ENCODE data around the gene MYO1H. TPM values are rescaled to one million over a fixed set of nuclear protein-coding genes. Genes with fewer than 3 reads are reported as not detected.

The MYO1H gene
- total RNA-seq, 2 experiments from 2014 or later: 0.28 to 0.59 TPM

GRCh38 chr12:109452489-109452888, 104.8 kb downstream of the MYO1H start:
- H3K4me3 ChIP-seq (ENCODE audit: low read depth, low read length, poor library complexity, severe bottlenecking): no peak overlapping the region
- TF ChIP-seq EZH2phosphoT487 (IDR thresholded peaks at IDR 0.05; ENCODE audit: borderline replicate concordance, low read depth, low read length) (no peak), CTCF (conservative IDR thresholded peaks at IDR 0.05; ENCODE audit: low read length) (no peak)
- H4K20me1 ChIP-seq (ENCODE audit: insufficient read depth, low read length): no peaks in the 10 kb centered on the region
- no peaks in the 10 kb centered on the region for H3K9me2 ChIP-seq (ENCODE audit: insufficient read depth, low read length)
- no peak for DNase-seq (ENCODE audit: low spot score)
- ChIA-PET CTCF (ENCODE audit: unreplicated experiment) (interaction anchor here (1.1 kb wide), 1 partner anchor 20 kb away, joined by 3 read pairs; no protein-coding TSS in a partner anchor), POLR2A (interaction anchor here (0.6 kb wide), 1 partner anchor 232 kb away, joined by 3 read pairs; no protein-coding TSS in a partner anchor)
- H2AFZ ChIP-seq (ENCODE audit: low read length): no peak overlapping the region
- intact Hi-C loops (cut with micrococcal nuclease; ENCODE audit: unreplicated experiment): no loop called here
- H3K79me2 ChIP-seq (ENCODE audit: insufficient read depth, low read depth, low read length): no peaks in the 10 kb centered on the region
- H3K36me3 ChIP-seq (ENCODE audit: insufficient read depth, low read length): peaks cover 86% of the 10 kb centered on the region
- H3K9me3 ChIP-seq (ENCODE audit: low read length): no peaks in the 10 kb centered on the region
- BruUV-seq (replicated peaks): no TSS peak
- no peak overlapping the region for H3K4me2 ChIP-seq (ENCODE audit: low read length)
- no peaks in the 10 kb centered on the region for H3K4me1 ChIP-seq (ENCODE audit: insufficient read depth, low read length, poor library complexity, severe bottlenecking)
- H3K27ac ChIP-seq (ENCODE audit: low read depth, low read length, poor library complexity, severe bottlenecking): no peak overlapping the region

GRCh38 chr12:109455706-109456105, 108.0 kb downstream of the MYO1H start:
- H3K9me2 ChIP-seq (ENCODE audit: insufficient read depth, low read length): no peaks in the 10 kb centered on the region
- H3K4me2 ChIP-seq (ENCODE audit: low read length): no peak overlapping the region
- no peaks in the 10 kb centered on the region for H4K20me1 ChIP-seq (ENCODE audit: insufficient read depth, low read length)
- ChIA-PET POLR2A (no interaction called here), CTCF (ENCODE audit: unreplicated experiment) (no interaction called here)
- intact Hi-C loops (cut with micrococcal nuclease; ENCODE audit: unreplicated experiment): no loop called here
- no peak overlapping the region for H3K27ac ChIP-seq (ENCODE audit: low read depth, low read length, poor library complexity, severe bottlenecking)
- peaks cover 91% of the 10 kb centered on the region for H3K36me3 ChIP-seq (ENCODE audit: insufficient read depth, low read length)
- H3K79me2 ChIP-seq (ENCODE audit: insufficient read depth, low read depth, low read length): no peaks in the 10 kb centered on the region; the same call in 1 of the 2 replicates
- no TSS peak for BruUV-seq (replicated peaks)
- no peak for TF ChIP-seq CTCF (conservative IDR thresholded peaks at IDR 0.05; ENCODE audit: low read length)
- no peak for TF ChIP-seq EZH2phosphoT487 (IDR thresholded peaks at IDR 0.05; ENCODE audit: borderline replicate concordance, low read depth, low read length)
- DNase-seq (ENCODE audit: low spot score): no peak
- H3K4me3 ChIP-seq (ENCODE audit: low read depth, low read length, poor library complexity, severe bottlenecking): no peak overlapping the region
- H3K9me3 ChIP-seq (ENCODE audit: low read length): no peaks in the 10 kb centered on the region
- peaks cover 1% of the 10 kb centered on the region for H3K4me1 ChIP-seq (ENCODE audit: insufficient read depth, low read length, poor library complexity, severe bottlenecking)
- H2AFZ ChIP-seq (ENCODE audit: low read length): no peak overlapping the region

GRCh38 chr12:109458086-109458485, 110.4 kb downstream of the MYO1H start:
- no peaks in the 10 kb centered on the region for H4K20me1 ChIP-seq (ENCODE audit: insufficient read depth, low read length)
- H3K4me2 ChIP-seq (ENCODE audit: low read length): no peak overlapping the region
- no peak overlapping the region for H3K4me3 ChIP-seq (ENCODE audit: low read depth, low read length, poor library complexity, severe bottlenecking)
- intact Hi-C loops (cut with micrococcal nuclease; ENCODE audit: unreplicated experiment): no loop called here
- H3K9me3 ChIP-seq (ENCODE audit: low read length): no peaks in the 10 kb centered on the region
- TF ChIP-seq CTCF (conservative IDR thresholded peaks at IDR 0.05; ENCODE audit: low read length): no peak
- TF ChIP-seq EZH2phosphoT487 (IDR thresholded peaks at IDR 0.05; ENCODE audit: borderline replicate concordance, low read depth, low read length): no peak
- peaks cover 13% of the 10 kb centered on the region for H3K4me1 ChIP-seq (ENCODE audit: insufficient read depth, low read length, poor library complexity, severe bottlenecking)
- BruUV-seq (replicated peaks): no TSS peak
- DNase-seq (ENCODE audit: low spot score): no peak
- POLR2A ChIA-PET: interaction anchor here (1.4 kb wide), 1 partner anchor 17 kb away, joined by 3 read pairs; no protein-coding TSS in a partner anchor
- CTCF ChIA-PET (ENCODE audit: unreplicated experiment): no interaction called here
- H2AFZ ChIP-seq (ENCODE audit: low read length): no peak overlapping the region
- peaks cover 12% of the 10 kb centered on the region; the same call in 1 of the 2 replicates for H3K79me2 ChIP-seq (ENCODE audit: insufficient read depth, low read depth, low read length)
- H3K9me2 ChIP-seq (ENCODE audit: insufficient read depth, low read length): no peaks in the 10 kb centered on the region
- H3K27ac ChIP-seq (ENCODE audit: low read depth, low read length, poor library complexity, severe bottlenecking): no peak overlapping the region
- H3K36me3 ChIP-seq (ENCODE audit: insufficient read depth, low read length): peaks cover 68% of the 10 kb centered on the region

Measured in OCI-LY7 (cell line).